Frontal cortex (tissue), 4 donors: ENCODE results near the gene FAM229B. TPM values are rescaled to one million over a fixed set of nuclear protein-coding genes. Genes with fewer than 3 reads are reported as not detected.
"Not testable (repeated sequence)": the region's sequence is repeated elsewhere in the genome, so short reads cannot be mapped to it uniquely, and the experiment has no call there.

Experiments
- DNase-seq, 2 donors: peaks; one replicate each; pipeline ENCODE4 v3.0.0; 2012; ENCODE audit warnings: low spot score in 2 of 2
- FAIRE-seq: peaks from 2 replicates; lab custom pipeline; 2012; peaks lifted over from hg19 to GRCh38; lab: Jason Lieb, UNC
- total RNA-seq: library from RNA; depleted of rRNA; stranded (reverse); fragments of >200 nt; gene quantifications from one replicate; pipeline ENCODE4 v1.2.3, GENCODE V29; 2014
- donor health status: control.
- donor health status: control.
- donor health status: control.

Gene FAM229B
- total RNA-seq, 1 donor from 2014 or later = 24.1 TPM

DNA sequence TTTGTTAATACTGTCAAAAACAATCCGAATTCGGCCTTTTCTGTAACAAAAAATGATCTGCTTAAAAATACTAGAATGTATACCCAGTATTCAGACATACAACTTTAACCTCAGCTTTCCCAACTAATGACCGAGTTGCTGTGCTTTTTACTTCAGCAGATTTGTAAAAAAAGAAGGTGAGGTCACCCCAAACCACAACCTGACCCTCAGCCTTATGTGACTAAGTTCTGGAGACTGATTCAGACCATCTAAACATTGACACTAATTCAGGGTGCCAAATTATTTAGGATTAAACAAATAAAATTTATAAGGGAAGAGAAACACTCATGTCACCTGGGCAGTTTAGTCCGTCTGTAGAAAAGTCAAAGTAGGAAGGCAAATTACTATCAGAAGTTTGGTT, 25.8 kb upstream of the FAM229B start:
- DNase-seq (no peak), FAIRE-seq (no peak)

DNA sequence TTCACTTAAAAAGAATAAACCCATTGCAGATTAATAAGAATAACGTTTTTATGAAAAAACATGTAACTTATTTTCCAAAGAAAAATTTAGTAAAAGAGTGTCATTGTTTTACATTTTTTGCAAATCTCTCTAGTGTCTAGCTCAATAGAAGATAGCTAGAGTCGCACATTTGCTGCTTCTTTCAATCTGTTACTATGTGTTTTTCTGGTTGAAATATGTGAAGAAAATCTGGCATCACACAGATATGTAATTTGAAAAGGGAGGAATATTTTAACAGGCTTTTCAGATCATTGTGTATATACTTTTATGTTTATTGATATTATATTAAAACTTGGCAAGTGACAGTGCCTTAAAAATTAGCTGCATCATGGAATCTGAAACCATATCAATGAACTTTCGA, 24.4 kb upstream of the FAM229B start:
- no peak for DNase-seq
- FAIRE-seq = no peak

DNA sequence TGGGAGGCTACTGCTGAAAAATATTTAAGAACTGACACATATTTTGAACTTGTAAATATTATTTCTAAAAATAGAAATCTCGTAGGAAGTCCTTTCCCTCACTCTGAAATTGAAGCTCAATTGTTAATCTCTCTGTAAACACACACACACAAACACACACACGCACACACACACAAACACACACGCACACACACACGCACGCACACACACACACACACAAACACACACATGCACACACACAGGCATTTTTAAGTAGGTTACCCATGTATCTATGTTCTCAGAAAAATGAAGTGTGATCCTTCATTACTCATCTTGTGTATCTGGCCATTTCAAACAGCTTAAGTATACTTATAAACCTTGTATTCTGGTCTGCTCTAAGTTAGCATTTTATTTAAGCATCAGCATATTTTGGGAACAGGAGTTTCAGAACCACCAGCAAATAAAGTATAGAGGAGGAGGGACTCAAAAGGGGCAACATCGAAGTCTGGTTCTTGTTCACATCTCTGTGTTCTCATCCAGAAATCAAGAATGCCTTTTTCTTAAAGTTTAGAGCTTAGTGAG, 21.9 kb upstream of the FAM229B start:
- DNase-seq = no peak

DNA sequence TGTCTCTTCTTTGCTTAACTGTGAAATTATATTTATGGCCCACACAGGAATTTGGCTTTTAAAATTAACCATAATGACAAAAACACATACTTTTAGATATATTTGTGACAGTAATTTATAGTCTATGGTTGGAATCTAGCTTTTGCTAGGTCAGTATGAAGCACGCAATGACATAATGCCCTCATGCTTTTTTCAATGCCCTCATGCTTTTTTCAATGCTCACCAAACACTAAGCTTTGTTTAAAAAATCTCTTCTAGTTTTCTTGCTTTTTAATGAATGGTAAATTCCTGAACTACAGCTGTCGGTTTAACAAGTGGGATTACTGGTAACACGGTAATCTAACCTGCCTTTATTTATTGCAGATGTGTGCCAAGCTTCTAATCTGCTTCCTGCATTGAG, 20.8 kb upstream of the FAM229B start:
- FAIRE-seq (no peak), DNase-seq (no peak)

More for the DNA sequence above, 21.9 kb upstream of the FAM229B start:
- FAIRE-seq = no peak

DNA sequence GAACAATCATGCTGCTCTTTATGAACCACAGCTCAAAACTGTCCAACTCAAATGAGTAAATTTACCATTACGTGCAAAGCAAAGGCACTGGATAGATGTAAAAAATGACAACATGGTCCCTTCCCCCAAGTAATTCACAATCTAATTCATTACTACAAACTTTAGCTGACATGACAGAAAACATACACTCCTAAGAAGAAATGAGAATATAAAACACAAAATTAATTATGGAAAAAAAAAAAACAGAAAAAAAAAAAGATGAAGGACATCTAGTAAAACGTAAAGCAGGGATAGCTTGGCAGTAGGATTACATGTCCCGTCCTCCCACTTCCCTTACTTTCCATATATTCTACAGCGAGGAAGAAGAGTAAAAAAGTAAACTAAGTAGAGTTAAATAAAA, 5.8 kb upstream of the FAM229B start:
- DNase-seq (no peak), FAIRE-seq (no peak)

DNA sequence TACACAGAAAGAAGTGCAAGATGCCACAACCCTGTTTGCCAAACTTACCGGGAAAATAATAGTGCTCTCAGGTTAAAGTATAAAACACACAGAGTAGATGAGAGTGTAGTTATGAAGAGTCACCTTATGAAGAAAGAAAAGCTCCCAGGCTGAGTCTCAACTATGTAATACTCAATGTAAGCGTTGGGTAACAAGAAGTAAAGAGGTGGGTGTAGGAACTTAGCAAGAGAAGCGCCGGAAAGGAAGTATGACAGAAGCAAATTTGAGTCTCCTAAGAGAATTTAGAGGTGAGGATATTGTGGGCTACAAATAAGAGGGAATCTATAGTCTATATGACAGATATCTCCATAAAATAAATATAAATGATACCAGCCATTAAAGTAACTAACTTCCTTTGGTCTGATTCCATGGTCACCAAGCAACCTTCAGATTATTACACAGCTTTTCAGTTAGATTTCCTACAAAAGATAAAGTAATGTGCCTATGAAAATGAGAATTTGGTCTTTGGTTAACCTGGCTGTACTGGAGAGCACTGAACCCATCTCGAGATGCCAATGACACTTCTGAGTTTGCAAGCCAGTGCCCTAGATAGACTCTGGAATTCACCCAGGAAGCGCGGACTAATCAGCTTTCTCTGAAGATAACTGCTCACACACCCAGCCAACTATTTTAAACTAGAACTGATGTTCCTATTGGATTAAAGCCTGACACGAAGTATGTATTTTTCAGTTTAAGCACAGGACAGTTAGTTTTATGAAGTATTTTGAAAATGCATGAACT, 1.9 kb upstream of the FAM229B start:
- no peak for FAIRE-seq
- no peak for DNase-seq

DNA sequence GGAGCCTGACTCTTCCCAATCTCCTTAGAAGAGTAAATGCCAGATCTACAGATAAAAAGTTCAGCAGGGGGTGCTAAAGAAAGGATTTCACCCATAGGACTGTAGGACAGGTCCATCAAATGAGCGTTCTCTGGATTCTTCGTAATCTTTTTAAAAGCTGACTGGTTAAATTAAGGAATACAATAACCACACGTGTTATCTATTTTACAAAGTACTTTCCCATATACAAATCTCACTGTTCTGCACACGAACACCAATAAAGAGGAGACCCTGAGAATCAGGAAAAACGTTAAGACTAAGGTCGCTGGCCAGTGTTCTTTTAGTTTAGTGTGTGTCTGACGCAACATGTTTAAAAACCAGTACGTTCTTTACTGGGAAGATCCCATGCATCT, 651 bp upstream of the FAM229B start:
- no peak for FAIRE-seq
- peak in 1 of 2 donors; percentile 23 for DNase-seq

DNA sequence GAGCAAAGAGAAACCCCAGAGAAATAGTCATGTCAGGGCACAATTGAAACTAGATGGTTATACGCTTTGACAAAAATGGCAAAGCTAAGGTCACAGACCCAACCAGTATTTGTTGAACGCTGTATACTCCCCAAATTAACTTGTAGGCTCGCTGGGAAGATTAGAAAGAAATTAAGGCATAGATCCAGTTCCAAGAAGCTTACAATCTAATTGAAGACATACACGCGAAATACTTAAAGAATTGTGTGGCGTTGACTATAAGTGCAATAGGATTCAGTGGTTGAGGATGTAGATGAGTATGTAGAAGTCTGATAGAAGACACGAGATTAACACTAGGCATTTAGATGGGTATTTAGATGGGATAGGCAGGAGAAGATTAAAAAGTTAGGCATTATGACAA, 525 bp downstream of the FAM229B start:
- FAIRE-seq (no peak), DNase-seq (no peak)

DNA sequence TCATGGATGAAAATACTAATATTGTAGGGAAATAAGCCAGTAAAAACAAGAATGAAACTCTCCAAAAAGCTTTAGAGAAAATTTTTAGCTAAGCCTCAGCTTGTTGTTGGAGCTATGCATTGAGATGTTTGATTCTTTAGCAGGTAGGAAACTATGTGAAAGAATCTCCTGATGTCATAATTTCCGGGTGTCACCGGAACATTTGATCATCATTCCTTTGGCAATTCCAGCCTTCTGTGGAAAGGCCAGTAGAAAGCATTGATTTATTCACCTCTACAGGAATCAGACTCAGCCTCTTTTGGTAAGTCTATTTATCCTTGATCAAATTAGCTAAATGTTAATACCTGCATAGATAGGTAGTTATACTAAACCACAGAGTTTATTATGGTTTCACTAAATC, 9.5 kb downstream of the FAM229B start:
- DNase-seq (no peak), FAIRE-seq (no peak)

DNA sequence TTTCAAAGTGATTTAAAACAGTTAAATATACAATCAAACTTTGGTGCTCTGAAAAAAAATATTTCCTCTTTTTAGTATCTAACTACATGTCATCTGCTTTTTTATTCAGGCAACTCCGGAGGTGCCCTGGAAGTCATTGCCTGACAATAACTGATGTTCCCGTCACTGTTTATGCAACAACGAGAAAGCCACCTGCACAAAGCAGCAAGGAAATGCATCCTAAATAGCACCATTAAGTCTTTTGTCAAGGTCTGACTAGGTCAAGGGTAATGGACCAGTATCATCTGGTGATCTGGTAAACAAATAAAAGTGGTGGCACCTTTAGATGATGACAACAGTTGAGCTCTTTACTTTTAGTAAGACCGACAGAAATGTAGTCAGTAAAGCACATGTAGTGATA, 13.2 kb downstream of the FAM229B start:
- DNase-seq (no peak), FAIRE-seq (no peak)

DNA sequence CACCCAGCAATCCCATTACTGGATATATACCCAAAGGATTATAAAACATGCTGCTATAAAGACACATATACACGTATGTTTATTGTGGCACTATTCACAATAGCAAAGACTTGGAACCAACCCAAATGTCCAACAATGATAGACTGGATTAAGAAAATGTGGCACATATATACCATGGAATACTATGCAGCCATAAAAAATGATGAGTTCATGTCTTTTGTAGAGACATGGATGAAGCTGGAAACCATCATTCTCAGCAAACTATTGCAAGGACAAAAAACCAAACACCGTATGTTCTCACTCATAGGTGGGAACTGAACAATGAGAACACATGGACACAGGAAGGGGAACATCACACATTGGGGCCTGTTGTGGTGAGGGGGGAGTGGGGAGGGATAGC, 18.6 kb downstream of the FAM229B start:
- FAIRE-seq, DNase-seq: not testable (repeated sequence)

DNA sequence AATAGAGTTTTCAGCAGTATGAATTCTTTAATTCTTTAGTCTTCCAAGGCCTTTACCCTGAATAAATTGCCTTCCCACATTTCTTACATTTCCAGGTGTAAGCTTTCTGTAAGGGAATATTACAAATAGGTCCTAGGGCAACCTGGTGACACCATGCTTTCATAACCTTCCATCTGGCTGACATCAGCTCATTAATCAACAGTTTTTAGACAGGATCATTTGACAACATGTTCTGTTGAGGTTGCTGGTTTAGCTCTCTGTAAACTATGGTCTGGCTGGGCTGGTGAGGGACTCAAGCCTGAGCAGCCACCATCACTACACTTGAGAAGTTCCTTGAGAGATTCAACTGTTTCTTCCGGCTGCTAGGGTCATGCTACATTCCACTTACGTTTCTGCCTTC, 19.2 kb downstream of the FAM229B start:
- no peak for DNase-seq
- FAIRE-seq = no peak

DNA sequence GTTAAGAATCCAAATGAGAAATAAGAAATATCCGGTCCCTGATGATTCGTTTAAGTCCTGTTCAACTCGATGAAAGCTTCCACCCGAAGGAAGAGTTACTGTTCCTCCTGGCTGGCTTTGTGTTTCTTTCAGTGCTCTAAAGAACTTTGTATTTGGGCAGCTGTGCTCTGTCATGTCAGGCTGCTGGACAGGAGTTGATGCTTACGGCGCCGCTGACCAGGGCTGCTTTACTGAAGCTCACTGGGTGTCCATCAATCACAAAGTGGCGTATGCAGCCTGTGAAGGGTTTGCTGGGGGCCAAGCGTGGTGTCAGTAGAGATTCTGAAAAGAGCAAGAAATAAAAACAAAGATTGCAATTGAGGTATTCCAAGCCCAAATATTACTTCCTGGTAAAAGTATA, 21.9 kb downstream of the FAM229B start:
- no peak for DNase-seq

DNA sequence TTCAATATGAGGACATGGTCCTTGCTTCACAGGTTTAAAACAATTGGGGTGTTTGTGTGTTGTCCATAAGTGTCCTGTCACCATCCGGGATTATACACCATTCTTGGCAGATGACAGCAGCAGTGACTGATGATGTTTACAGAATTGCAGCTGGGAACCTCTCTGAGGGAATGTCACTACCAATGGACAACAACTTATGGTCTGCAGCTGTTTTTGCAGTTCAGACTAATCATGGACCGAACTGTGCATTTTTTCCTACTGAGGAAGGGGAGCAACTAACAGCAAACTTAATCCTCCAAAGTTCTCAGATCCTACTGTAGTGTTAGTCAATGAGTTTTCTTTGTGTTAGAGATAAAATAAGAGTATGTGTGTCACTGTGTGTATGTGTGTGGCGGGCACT, 26.0 kb downstream of the FAM229B start:
- DNase-seq (no peak), FAIRE-seq (no peak)

More for the DNA sequence above, 21.9 kb downstream of the FAM229B start:
- FAIRE-seq = no peak

DNA sequence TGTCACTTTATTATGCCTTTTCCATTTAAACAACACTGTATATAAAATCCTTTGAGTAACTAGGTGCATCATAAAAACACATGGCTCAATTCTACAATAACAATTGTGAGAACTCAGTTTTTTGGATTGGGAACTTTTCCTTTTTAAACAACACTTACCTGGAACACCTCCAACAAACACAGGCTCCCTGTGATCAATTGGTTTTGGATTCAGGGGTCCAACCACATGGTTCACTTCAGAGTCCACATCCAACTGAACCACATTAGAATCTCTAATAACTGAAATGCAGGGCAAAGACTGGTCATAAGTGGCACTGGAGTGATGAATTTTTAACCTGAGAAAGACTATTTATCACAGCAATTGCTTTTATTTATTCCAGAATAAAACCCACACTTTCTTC, 26.5 kb downstream of the FAM229B start:
- DNase-seq = no peak
- FAIRE-seq = no peak

DNA sequence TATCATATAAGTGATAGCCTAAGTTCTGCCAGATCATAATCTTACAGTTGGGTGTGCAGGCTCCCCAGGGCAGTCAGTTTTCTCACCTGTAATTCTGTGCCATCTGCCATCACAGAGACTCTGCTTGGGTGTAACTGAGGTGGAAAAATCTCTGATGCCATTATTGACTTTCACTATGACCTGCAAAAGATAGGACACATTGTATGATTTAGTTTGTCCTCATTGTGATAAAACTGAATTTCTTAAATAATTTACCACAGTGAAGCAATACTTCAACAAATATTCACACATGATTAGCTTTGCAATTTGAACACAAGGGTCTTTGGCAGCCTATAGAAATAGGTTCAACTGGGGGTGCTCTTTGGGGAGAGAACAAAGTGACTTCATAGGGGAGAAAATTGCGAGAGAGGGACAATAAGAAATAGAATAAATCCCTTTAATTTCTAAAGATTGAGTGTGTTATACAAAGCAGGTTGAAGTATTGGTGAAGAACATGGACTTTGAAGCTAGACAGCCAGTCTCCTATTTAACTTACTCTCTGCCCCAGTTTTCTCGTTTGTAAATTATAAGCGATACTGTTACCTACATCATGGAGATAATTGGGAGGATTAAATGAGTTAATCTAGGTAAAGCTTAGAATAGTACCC, 27.3 kb downstream of the FAM229B start:
- no peak for FAIRE-seq
- no peak for DNase-seq

DNA sequence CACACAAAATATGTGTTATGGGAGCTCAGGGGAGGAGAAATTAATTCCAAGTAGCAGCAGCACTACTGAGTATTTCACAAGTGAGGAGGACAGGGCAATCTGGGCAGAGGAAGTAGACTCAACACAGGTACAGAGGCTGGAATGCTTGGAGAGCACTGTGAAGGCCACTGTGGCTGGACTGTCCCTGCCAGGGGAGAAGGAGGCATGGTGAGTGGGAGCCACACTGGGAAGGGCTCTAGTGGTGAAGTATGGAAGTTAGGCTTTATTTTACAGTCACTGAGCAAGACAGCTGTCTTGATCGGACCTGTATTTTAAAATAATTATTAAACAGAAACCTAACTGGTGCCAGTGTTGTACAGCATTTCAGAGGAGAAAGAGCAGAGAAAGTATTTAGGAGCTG, 28.8 kb downstream of the FAM229B start:
- no peak for DNase-seq
- FAIRE-seq = no peak

DNA sequence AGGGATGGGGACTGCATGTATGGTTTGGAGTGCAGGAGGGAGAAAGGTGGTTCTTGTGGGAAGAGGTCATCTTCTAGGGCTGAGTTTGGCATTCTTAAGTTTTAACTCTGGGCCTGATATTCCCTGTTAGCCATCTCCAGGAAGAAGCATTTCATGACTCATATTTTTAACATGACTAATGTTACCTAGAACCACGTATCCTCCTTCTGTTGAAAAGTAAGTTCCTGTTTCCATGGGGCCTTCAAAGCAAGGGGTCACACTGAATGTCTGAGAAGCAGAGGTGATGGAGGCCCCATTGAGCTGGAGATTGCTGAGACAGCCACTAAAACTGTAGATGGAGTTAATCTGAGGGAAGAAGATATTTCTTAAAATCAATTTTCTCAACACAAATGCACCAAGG, 30.2 kb downstream of the FAM229B start:
- no peak for DNase-seq
- FAIRE-seq = no peak

DNA sequence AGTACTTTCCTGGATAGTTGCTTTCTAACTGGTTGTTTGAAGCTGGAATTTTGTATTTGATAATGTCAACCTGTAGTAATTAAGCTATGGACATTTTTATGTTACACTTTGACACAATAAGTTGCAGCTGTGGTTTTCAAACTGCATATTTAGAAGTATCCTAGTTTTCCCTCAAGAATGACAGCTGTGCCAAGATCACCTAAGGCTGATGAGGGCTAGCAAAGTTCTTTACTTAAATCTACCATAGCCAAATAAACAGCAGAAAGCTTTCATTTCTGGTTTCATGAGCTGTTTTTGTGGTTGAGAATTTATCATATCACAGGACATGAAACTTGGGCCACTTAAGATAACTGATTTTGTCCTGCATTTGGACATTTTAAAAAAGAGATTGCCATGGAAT, 30.6 kb downstream of the FAM229B start:
- no peak for FAIRE-seq
- DNase-seq = no peak

DNA sequence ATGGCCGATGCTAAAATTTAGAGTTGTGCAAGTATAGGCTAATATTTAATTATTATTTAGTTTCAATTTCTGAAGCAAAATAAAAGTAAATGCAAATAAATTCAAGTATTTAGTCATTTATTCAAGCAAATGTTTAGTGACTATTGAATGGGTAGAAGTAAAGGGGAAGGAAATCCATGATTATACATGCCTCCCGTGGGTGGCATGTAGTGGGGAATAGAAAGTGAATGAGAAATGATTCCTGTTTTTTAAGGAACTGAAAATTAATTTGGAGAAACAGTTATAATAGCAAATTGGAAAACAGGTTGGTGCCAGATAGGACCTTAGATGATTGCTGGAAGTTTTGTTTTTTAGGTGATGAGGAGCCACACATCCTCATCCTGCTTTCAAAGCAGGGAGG, 35.4 kb downstream of the FAM229B start:
- DNase-seq = no peak
- no peak for FAIRE-seq

DNA sequence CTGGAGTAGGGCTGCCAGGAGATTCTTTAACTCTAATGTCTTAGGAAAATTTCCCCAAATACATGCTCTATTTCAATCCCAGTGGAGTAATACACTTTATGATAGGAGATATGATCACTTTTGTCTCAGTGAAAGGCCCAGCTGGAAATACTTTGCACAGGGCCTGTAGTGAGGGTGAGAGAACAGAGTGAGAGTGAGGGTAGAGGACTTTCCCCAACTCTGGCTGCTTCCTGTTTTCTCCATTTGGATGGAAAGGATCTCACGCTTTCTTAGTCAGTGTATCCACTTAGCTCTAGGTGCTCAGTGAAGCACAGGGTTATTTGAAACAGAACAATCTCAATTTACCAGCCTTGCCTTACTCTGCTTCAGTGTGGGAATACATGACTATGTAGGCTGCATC, 36.6 kb downstream of the FAM229B start:
- no peak for DNase-seq
- FAIRE-seq = no peak
